GM21360 (cell line): ENCODE data around the gene WNT9A.

Source experiments
- ATAC-seq: cut with Tn5 transposase; IDR thresholded peaks from one replicate; pipeline ENCODE4 v1.9.1; 2021; ENCODE audit warnings: mild to moderate bottlenecking, moderate library complexity; ENCODE audit not compliant: unreplicated experiment

The WNT9A gene

GRCh38 chr1:227925582-227926198, 22.0 kb downstream of the WNT9A start:
- ATAC-seq: no peak

DNA sequence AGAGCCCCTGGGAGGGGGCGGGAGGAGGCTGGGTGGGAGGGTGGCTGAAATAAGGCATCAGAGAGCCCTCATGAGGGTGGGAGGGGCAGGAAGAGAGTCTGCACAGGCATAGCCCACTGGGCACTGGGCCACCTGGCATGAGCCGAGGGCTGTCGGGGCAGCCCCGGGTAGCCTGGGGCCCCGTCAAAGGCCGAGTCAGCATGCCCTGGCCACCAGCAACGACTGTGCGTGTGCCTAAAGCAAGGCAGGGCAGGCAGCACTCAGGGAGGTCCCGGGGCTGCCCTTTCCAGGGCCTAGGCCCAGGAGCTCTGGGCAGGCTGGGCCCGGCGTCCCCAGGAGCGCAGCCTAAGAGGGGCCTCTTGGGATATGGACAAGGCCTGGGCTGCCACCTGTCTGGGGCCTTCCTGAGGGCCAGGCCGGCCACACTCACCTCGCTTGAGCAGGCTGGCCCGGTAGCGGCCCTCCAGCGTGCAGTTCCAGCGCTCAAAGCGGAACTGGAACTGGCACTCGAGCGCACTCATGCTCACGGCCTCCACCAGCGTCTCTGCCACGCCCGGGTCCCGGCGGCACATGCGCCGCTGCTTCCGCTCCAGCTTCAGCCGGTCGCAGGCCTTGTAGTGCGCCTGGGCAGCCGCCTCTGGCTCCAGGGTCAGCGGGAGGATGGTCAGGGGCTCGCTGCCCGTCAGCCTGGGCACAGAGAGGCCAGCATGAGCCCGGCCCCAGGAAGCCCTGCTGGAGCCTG, 22.7 kb downstream of the WNT9A start:
- no peak for ATAC-seq

DNA sequence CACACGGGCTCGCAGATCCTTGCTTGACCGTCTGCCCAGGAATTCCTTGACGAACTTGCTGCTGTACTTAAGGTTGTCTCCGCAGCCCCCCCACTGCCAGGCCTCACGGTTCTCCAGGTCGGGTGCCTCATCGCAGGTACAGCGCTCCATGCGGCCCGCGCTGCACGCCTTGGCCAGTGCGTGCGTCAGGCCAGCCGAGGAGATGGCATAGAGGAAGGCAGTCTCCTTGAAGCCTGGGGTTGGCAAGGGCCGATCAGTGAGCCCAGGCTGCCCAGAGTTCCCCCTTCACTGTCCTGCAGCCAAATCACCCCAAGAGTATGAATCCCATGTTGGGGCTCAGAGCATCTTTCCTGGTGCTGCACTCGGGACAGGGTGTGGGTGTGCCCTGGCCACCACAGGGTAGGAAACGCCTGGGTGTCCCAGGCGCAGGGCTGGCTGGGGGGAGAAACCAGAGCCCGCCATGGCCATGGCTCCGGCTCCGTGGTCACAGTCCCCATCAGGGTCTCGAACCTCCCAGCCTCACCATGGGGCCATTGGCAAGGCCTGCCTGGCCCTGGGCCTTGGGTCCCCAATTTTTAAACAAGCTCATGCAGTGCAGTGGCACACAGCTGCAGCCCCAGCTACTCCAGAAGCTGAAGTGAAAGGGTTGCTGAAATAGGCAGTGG, 23.4 kb downstream of the WNT9A start:
- no peak for ATAC-seq

GRCh38 chr1:227923353-227924167, 24.2 kb downstream of the WNT9A start:
- no peak for ATAC-seq

- ATAC-seq: no peak
Observed at GRCh38 chr1:227922501-227923352, 25.0 kb downstream of the WNT9A start.

DNA sequence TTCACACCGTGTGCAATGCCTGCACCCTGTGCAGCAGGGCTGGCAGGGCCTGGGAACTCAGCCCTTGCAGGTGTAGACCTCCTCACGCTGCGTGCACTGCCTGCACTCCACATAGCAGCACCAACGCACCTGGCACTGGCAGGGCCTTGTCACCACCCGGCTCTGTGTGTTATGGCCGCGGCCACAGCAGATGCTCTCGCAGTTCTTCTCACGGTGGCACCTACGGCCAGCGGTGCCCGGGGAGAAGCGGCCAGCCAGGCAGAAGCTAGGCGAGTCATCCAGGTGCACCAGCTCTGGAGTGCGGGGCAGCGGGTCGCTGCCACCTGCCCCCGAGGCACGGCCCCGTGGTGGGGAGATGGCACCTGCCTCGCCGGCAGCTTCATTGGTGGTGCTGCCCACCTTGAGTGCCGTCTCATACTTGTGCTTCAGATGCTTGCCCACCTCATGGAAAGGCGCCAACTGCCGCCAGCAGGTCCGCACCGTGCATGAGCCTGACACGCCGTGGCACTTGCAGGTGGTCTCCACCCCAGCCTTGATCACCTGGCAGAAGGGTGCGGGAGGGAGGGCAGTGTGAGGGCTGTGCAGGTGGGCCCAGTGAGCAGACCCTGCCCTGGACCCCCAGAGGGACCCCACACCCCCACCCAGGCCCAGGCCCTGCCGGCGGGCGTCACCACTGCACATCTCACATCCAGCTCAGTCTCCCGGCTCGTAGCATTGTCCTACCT, 26.1 kb downstream of the WNT9A start:
- ATAC-seq: no peak

GRCh38 chr1:227920896-227921295, 26.8 kb downstream of the WNT9A start:
- ATAC-seq: no peak

DNA sequence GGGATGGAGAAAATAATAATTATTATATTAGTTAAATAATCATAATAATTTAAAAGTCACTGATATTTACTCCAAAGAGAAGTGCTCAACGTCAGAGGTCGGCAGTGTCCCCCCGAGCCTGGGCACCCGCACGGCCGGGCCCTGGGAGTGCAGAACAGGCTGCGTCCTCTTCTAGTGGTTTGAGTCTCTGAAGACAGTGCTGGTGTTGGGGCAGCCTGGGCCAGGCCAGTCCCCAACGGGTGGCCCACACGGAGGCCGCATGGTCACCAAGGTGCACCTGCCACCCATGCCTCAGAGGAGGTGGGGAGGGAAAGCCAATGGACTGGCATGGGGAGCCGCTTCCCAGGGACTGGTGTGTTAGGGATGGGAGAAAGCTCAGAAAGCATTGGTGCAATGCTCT, 27.3 kb downstream of the WNT9A start:
- ATAC-seq: no peak

GRCh38 chr1:227919906-227920305, 27.8 kb downstream of the WNT9A start:
- ATAC-seq: no peak

DNA sequence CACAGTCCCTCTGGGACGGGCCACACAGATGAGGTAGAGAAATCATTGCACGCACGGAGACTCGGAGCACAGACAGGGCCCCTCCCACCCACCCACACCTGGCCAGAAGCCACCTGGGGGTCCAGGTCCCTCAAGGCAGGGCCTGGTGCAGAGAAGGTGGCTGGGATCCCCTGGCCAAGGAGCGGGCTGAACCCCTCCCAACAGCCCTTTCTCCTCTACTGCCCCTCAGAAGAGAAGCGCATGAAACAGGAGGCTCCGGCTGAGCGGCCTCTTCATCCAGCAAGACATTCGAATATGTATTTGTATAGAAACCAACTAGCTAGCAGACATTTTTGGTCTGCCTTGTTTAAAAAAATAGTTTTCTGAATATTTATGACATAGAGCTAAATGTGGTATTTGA, 29.0 kb downstream of the WNT9A start:
- no peak for ATAC-seq

DNA sequence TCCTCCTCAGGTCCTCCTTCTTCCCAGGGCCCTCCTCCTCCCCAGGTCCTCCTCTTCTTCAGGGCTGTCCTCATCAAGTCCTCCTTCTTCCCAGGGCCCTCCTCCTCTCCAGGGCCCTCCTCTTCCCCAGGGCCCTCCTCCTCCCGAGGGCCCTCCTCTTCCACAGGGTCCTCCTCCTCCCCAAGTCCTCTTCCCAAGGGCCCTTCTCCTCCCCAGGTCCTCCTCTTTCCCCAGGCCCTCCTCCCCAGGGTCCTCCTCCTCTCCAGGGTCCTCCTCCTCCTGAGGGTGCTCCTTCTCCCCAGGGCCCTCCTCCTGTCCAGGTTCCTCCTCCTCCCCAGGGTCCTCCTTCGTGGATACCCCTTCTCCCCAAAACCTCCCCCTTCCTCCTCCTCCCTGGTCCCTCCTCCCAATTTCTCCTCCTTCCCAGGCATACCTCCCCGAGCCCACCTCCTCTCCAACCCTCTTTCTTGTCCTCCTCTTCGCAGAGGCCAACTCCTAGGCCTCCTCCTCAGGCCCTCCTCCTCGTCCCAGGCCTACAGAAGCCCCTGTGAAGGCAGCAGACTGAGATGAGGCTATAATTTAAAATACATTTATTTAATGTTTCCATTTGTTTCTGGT, 29.5 kb downstream of the WNT9A start:
- no peak for ATAC-seq

- ATAC-seq: no peak
Observed at GRCh38 chr1:227917081-227917950, 30.4 kb downstream of the WNT9A start.

DNA sequence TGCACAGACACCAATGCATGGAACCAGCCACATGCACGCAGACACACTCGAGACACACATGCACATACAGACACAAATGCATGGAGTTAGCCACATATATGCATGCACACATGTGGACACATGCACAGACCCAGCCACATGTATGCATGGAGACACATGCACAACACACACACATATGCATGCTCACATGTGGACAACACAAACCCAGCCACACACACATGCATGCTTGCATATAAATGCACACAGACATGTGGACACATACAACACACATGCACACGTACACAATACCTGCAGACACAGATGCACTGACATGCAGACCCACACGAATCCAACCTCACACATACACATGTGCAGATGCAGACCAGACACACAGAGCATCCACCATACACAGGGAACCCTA, 31.1 kb downstream of the WNT9A start:
- no peak for ATAC-seq

- no peak for ATAC-seq
Observed at GRCh38 chr1:227915564-227916553, 31.9 kb downstream of the WNT9A start.

DNA sequence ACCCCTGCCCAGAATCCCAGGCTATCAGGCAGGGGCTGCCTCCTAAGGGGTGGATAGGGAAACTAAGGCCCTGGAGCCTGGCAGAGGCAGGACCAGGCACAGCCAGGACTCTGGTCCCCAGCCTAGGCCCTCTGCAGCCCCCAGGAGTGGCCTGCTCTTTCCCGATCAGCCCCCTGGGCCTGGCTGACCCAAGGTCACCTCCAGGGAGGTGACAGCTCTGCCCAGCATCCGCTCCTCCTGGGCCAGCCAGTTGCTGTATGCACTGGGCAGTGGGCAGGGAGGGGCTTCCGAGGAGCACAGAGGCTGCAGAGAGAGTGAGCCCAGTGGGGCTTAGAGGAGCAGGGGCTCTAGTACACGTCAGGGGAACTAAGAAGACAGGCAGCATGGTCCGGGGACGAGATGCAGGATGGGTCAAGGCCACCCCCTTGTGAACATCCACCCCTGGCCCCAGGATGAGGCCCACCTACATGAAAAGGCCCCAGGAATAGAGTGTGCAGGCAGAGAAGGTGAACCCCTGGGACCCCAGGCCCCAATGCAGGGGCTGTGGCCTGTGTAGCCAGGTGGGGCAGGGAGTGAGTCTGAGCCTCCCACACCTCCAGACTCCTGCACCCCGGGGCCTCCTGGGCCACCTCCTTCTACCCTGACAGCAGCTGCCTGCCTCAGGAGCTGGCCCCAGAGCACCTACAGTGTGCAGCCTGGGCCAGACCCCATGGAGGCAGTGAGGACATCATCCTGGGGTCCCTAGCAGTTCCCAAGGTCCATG, 32.8 kb downstream of the WNT9A start:
- ATAC-seq: no peak
